DMS 273 treated with DMSO at 0.1 percent for 48 hours (cell line): ENCODE results near the gene ADAMTS20.
"Not testable (repeated sequence)": the region's sequence is repeated elsewhere in the genome, so short reads cannot be mapped to it uniquely, and the experiment has no call there.

Experiments used
- DNase-seq: peaks from one replicate; lab custom pipeline; 2025; lab: John Stamatoyannopoulos, UW

ADAMTS20 gene

GRCh38 chr12:43551971-43552559 lies at the start of gene ADAMTS20:
TSS of gene ADAMTS20 (minus strand) at chr12:43552203. CDS start at chr12:43551921, 282 bp downstream.
- DNase-seq: no peak

GRCh38 chr12:43599708-43600107 lies 47.7 kb upstream of the ADAMTS20 start:
- DNase-seq: no peak

- no peak for DNase-seq
These were observed 47.1 kb upstream of the ADAMTS20 start for GRCh38 chr12:43599066-43599465.

- DNase-seq: no peak
These were observed 38.3 kb upstream of the ADAMTS20 start for GRCh38 chr12:43590307-43590706.

GRCh38 chr12:43586646-43587245 lies 34.7 kb upstream of the ADAMTS20 start:
- no peak for DNase-seq

- no peak for DNase-seq
These were observed 33.7 kb upstream of the ADAMTS20 start for GRCh38 chr12:43585676-43586075.

GRCh38 chr12:43580601-43581000 lies 28.6 kb upstream of the ADAMTS20 start:
- no peak for DNase-seq

- no peak for DNase-seq
These were observed 27.2 kb upstream of the ADAMTS20 start for GRCh38 chr12:43579206-43579605.

- DNase-seq: no peak
These were observed 26.8 kb upstream of the ADAMTS20 start for GRCh38 chr12:43578782-43579181.

GRCh38 chr12:43577381-43577780 lies 25.4 kb upstream of the ADAMTS20 start:
- DNase-seq: no peak

- no peak for DNase-seq
These were observed 24.2 kb upstream of the ADAMTS20 start for GRCh38 chr12:43576162-43576561.

GRCh38 chr12:43571885-43572284 lies 19.9 kb upstream of the ADAMTS20 start:
- no peak for DNase-seq

GRCh38 chr12:43556057-43556456 lies 4.1 kb upstream of the ADAMTS20 start:
- DNase-seq: no peak

GRCh38 chr12:43551279-43551970 lies 578 bp downstream of the ADAMTS20 start:
- no peak for DNase-seq

- DNase-seq: no peak
These were observed 1.2 kb downstream of the ADAMTS20 start for GRCh38 chr12:43550831-43551271.

GRCh38 chr12:43544703-43545102 lies 7.3 kb downstream of the ADAMTS20 start:
- no peak for DNase-seq

GRCh38 chr12:43540470-43540869 lies 11.5 kb downstream of the ADAMTS20 start:
- DNase-seq: no peak

GRCh38 chr12:43537675-43538074 lies 14.3 kb downstream of the ADAMTS20 start:
- DNase-seq: not testable (repeated sequence)

GRCh38 chr12:43516045-43516444 lies 36.0 kb downstream of the ADAMTS20 start:
- DNase-seq: no peak

- no peak for DNase-seq
These were observed 50.3 kb downstream of the ADAMTS20 start for GRCh38 chr12:43501703-43502102.

- DNase-seq: no peak
These were observed 58.7 kb downstream of the ADAMTS20 start for GRCh38 chr12:43493261-43493797.

- DNase-seq: no peak
These were observed 69.5 kb downstream of the ADAMTS20 start for GRCh38 chr12:43482311-43483085.
